K562 (cell line): ENCODE data around the gene LYVE1. TPM values are rescaled to one million over a fixed set of nuclear protein-coding genes. Genes with fewer than 3 reads are reported as not detected.

Source experiments
- ATAC-seq: fragments of 200-7000 bp; cut with Tn5 transposase; 3 replicates; pipeline ENCODE4 v1.9.1; 2020; ENCODE audit warnings: moderate library complexity
- BruUV-seq: library from RNA; stranded (reverse); fragments of 400-500 nt; replicated peaks from 2 replicates; lab custom pipeline; 2021; lab: Mats Ljungman, UMichigan
- CTCF ChIA-PET: fragments of 300-600 bp; formaldehyde crosslinking; extraction: SDS; loops from one replicate; lab custom pipeline; 2021; ENCODE audit warnings: low intra/inter-chr PET ratio; lab: Yijun Ruan, JAX
- POLR2A ChIA-PET: fragments of 300-600, 350-650 bp; sonication (Branson Sonifier 250); formaldehyde crosslinking; extraction: SDS; loops from one replicate; lab custom pipeline; 2021; ENCODE audit warnings: antibody characterized with exemption, inconsistent platforms; lab: Yijun Ruan, JAX
- DNase-seq, 4 experiments: peaks; one replicate each; pipeline versions ENCODE4 v3.0.0 to v3.0.0-alpha.2; 2011 to 2018; ENCODE audit warnings: low spot score in 3 of 4, mixed read lengths in 3 of 4; ENCODE audit errors: extremely low read depth in 1 of 4
- FAIRE-seq: peaks from 2 replicates; lab custom pipeline; 2011; peaks lifted over from hg19 to GRCh38; lab: Jason Lieb, UNC
- H2AFZ ChIP-seq: 2 replicates; pipeline ENCODE4 v1.6.0; 2011; ENCODE audit warnings: low read depth, low read length, control low read depth, inconsistent platforms
- H3K27ac ChIP-seq: fragments of 200-600 bp; 3 replicates; pipeline ENCODE4 v1.8.0; 2011; ENCODE audit warnings: low read depth, mild to moderate bottlenecking, control low read depth, inconsistent platforms, low read length, moderate library complexity, mixed read lengths; ENCODE audit errors: extremely low read depth
- H3K27me3 ChIP-seq, 2 experiments: fragments of 300-600 bp in 1 of 2; 2 replicates in 1 of 2; 3 replicates in 1 of 2; pipeline versions ENCODE4 v1.6.0 to v1.8.0; 2011; ENCODE audit warnings: inconsistent platforms in 2 of 2, low read length in 2 of 2, mild to moderate bottlenecking in 1 of 2, mixed read lengths in 1 of 2, moderate library complexity in 1 of 2; ENCODE audit not compliant: control insufficient read depth in 2 of 2, insufficient read depth in 2 of 2
- H3K36me3 ChIP-seq: fragments of 300-600 bp; 3 replicates; pipeline ENCODE4 v1.8.0; 2011; ENCODE audit warnings: mild to moderate bottlenecking, low read length, inconsistent platforms; ENCODE audit not compliant: control insufficient read depth, insufficient read depth
- H3K4me1 ChIP-seq, 2 experiments: fragments of 200-600 bp in 1 of 2; replicated peaks in 1 of 2; 2 replicates in 1 of 2; 3 replicates in 1 of 2; pipeline versions ENCODE4 v1.5.1 to v1.8.0; 2011; ENCODE audit warnings: inconsistent platforms in 2 of 2, low read length in 2 of 2, mild to moderate bottlenecking in 1 of 2, mixed read lengths in 1 of 2, moderate library complexity in 1 of 2; ENCODE audit not compliant: control insufficient read depth in 2 of 2, insufficient read depth in 2 of 2
- H3K4me2 ChIP-seq: 2 replicates; pipeline ENCODE4 v1.6.1; 2011; ENCODE audit warnings: low read length, control low read depth, inconsistent platforms, mixed read lengths; ENCODE audit not compliant: insufficient read depth
- H3K4me3 ChIP-seq: fragments of 200-600 bp; sonication (generic), shearing (Covaris generic); 2 replicates; pipeline ENCODE4 v1.5.1; 2016; ENCODE audit warnings: control low read depth, inconsistent platforms
- H3K79me2 ChIP-seq: fragments of 200-600 bp; 3 replicates; pipeline ENCODE4 v1.8.0; 2011; ENCODE audit warnings: low read length, inconsistent platforms; ENCODE audit not compliant: control insufficient read depth, insufficient read depth
- H3K9ac ChIP-seq, 2 experiments: 2 replicates each; pipeline versions ENCODE4 v1.6.0 to v1.6.1; 2011; ENCODE audit warnings: low read depth in 2 of 2, low read length in 2 of 2, control low read depth in 1 of 2, inconsistent platforms in 1 of 2, mild to moderate bottlenecking in 1 of 2, mixed read lengths in 1 of 2; ENCODE audit not compliant: insufficient read depth in 1 of 2
- H3K9me1 ChIP-seq: one replicate; pipeline ENCODE4 v1.6.0; 2011; ENCODE audit warnings: inconsistent platforms, mild to moderate bottlenecking, low read length, moderate library complexity; ENCODE audit not compliant: control insufficient read depth, insufficient read depth
- H3K9me3 ChIP-seq: replicated peaks from 2 replicates; pipeline ENCODE4 v1.5.1; 2011; ENCODE audit warnings: low read depth, low read length, inconsistent platforms; ENCODE audit not compliant: control insufficient read depth, insufficient read depth
- H4K20me1 ChIP-seq: replicated peaks from 2 replicates; pipeline ENCODE4 v1.6.1; 2011; ENCODE audit warnings: low read length, inconsistent platforms, mixed read lengths; ENCODE audit not compliant: control insufficient read depth, insufficient read depth
- CXXC5 ChIP-seq: fragments of 250-450 bp; sonication (Bioruptor Pico); IDR thresholded peaks from 2 replicates; pipeline ENCODE4 v1.8.0; 2022; ENCODE audit warnings: inconsistent platforms, mild to moderate bottlenecking, moderate library complexity
- DLX4 ChIP-seq: fragments of 250-450 bp; sonication (Bioruptor Pico); IDR thresholded peaks from 2 replicates; pipeline ENCODE4 v1.6.1; 2021; ENCODE audit warnings: mild to moderate bottlenecking
- JUND ChIP-seq, 2 experiments: IDR thresholded peaks; 2 replicates in 1 of 2; 3 replicates in 1 of 2; pipeline ENCODE4 v1.6.1; 2011; ENCODE audit warnings: borderline replicate concordance in 2 of 2, low read depth in 2 of 2, low read length in 2 of 2, improper control_type of control experiment in 1 of 2, missing biosample characterization in 1 of 2, missing genetic modification characterization in 1 of 2, missing genetic modification reagents in 1 of 2
- MCM5 ChIP-seq: fragments of 450-650 bp; IDR thresholded peaks from 2 replicates; pipeline ENCODE4 v1.6.1; 2016; ENCODE audit warnings: low read depth
- PHF8 ChIP-seq: fragments of 200-600 bp; sonication (generic); IDR thresholded peaks from 2 replicates; pipeline ENCODE4 v1.6.1; 2012; ENCODE audit warnings: mixed run types, mild to moderate bottlenecking, inconsistent platforms, low read length, moderate library complexity, borderline replicate concordance
- PPARD ChIP-seq: fragments of 250-450 bp; sonication (Bioruptor Pico); IDR thresholded peaks from 2 replicates; pipeline ENCODE4 v1.8.0; 2022; ENCODE audit warnings: inconsistent platforms, mild to moderate bottlenecking, moderate library complexity
- RUNX1 ChIP-seq: sonication (generic); IDR thresholded peaks from 2 replicates; pipeline ENCODE4 v1.6.1; 2016; ENCODE audit warnings: antibody characterized with exemption, low read depth
- SP2 ChIP-seq: IDR thresholded peaks from 2 replicates; pipeline ENCODE4 v1.6.1; 2011; ENCODE audit warnings: mild to moderate bottlenecking, low read depth, low read length, moderate library complexity; ENCODE audit not compliant: poor library complexity, severe bottlenecking; ENCODE audit errors: extremely low read depth
- SUPT5H ChIP-seq: fragments of 450-650 bp; IDR thresholded peaks from 2 replicates; pipeline ENCODE4 v1.6.1; 2016
- THRB ChIP-seq: fragments of 450-650 bp; formaldehyde crosslinking; conservative IDR thresholded peaks from 2 replicates; pipeline ENCODE4 v1.4.0; 2022; ENCODE audit warnings: mild to moderate bottlenecking, missing genetic modification characterization
- TRIM24 ChIP-seq, 2 experiments: fragments of 450-650 bp; IDR thresholded peaks; 2 replicates each; pipeline ENCODE4 v1.6.1; 2016
- ZNF586 ChIP-seq: fragments of 450-650 bp; formaldehyde crosslinking; conservative IDR thresholded peaks from 2 replicates; pipeline ENCODE4 v1.4.0; 2020; ENCODE audit warnings: mild to moderate bottlenecking, moderate library complexity
- ZNF764 ChIP-seq: fragments of 250-450 bp; sonication (Bioruptor Pico); IDR thresholded peaks from 2 replicates; pipeline ENCODE4 v1.4.0; 2020; ENCODE audit warnings: low read depth, mild to moderate bottlenecking, moderate library complexity
- WGBS: fragments of 100-300 bp; shearing (Covaris generic); methylation state at CpG from one replicate; pipeline ENCODE4 v1.1.6; 2016; ENCODE audit warnings: low coverage, mixed read lengths; ENCODE audit not compliant: insufficient coverage; ENCODE audit errors: missing lambda C conversion rate; 5-methylcytosine and 5-hydroxymethylcytosine counted together
- in situ Hi-C: fragments of 300-500 bp; cut with MboI; formaldehyde crosslinking; loops from 4 replicates; pipeline ENCODE4 v1.15.0; 2018; ENCODE audit warnings: inconsistent platforms, mixed read lengths
- intact Hi-C: fragments of 100-400 bp; cut with micrococcal nuclease; formaldehyde crosslinking; loops from 2 replicates; pipeline ENCODE4 v1.14.2; 2022
- polyA plus RNA-seq, 8 experiments: library from polyadenylated mRNA; depleted of rRNA in 4 of 8; stranded (reverse) in 5 of 8; unstranded in 3 of 8; fragments of >200 nt; fragmentation: Nextera tagmentation in 2 of 8; fragmentation: Illumina TruSeq in 1 of 8; extraction: Ambion mirVana in 2 of 8; extraction: Trizol in 1 of 8; gene quantifications; 2 replicates each; pipeline versions ENCODE4 v1.2.1 to v1.2.3, GENCODE V29; 2011 to 2014; ENCODE audit warnings: inconsistent platforms in 1 of 8, missing spikeins in 1 of 8
- total RNA-seq, 7 experiments: library from RNA; depleted of rRNA in 6 of 7; stranded (reverse); fragments of >200 nt in 6 of 7; fragmentation: Illumina TruSeq in 2 of 7; extraction: Trizol in 2 of 7; gene quantifications; 2 replicates each; pipeline versions ENCODE4 v1.2.1 to v1.2.3, GENCODE V29; 2011 to 2021; ENCODE audit warnings: low replicate concordance in 1 of 7

Gene LYVE1
- total and polyA plus RNA-seq, 9 of the 15 experiments (the other 6 are each of a cell fraction or from before 2014, with no cell fraction given): 0.06 to 1.1 (median 0.14) TPM; not detected in 1

- ATAC-seq (no peak), DNase-seq (no peak), FAIRE-seq (no peak)
- TF ChIP-seq SUPT5H (no peak), TRIM24 (IDR thresholded peaks at IDR 0.05) (no peak), THRB (CRISPR knock-in tag) (no peak), ZNF586 (CRISPR knock-in tag) (no peak), DLX4 (CRISPR knock-in tag) (no peak), RUNX1 (no peak), CXXC5 (CRISPR knock-in tag) (no peak), PPARD (CRISPR knock-in tag) (no peak), ZNF764 (CRISPR knock-in tag) (no peak), MCM5 (no peak), SP2 (no peak), PHF8 (no peak), JUND (IDR thresholded peaks at IDR 0.05; ENCODE audit: borderline replicate concordance, low read depth, low read length) (no peak), JUND (tag; IDR thresholded peaks at IDR 0.05; ENCODE audit: borderline replicate concordance, low read depth, low read length) (no peak)
- Histone ChIP-seq H4K20me1 (no peaks in the 10 kb centered on the region), H2AFZ (no peak overlapping the region; the same call in 1 of the 2 replicates), H3K27ac (no peak overlapping the region), H3K4me1 (peaks cover 9 to 14% of the 10 kb centered on the region in 2 experiments), H3K36me3 (no peaks in the 10 kb centered on the region), H3K9ac (no peak overlapping the region), H3K4me2 (no peak overlapping the region), H3K27me3 (no peaks in the 10 kb centered on the region), H3K9me1 (no peaks in the 10 kb centered on the region), H3K79me2 (no peaks in the 10 kb centered on the region), H3K9me3 (no peaks in the 10 kb centered on the region), H3K4me3 (no peak overlapping the region)
- in situ Hi-C loops (no loop called here), intact Hi-C loops (no loop called here)
- ChIA-PET POLR2A (interaction anchor here (0.9 to 2.1 kb wide), 3 partner anchors 13 to 16 kb away, joined by 4 read pairs; no protein-coding TSS in a partner anchor), CTCF (no interaction called here)
- WGBS: 62% methylated on average over 5 of the region's 5 CpGs
- no TSS peak for BruUV-seq
Observed at GRCh38 chr11:10603721-10604297, 35.3 kb upstream of the LYVE1 start.
